SU-DHL-6 (cell line): ENCODE measurements around the gene OVCH1.

Experiments used
- CTCF ChIP-seq: fragments of 200-600 bp; sonication (generic); IDR thresholded peaks from one replicate; pipeline ENCODE4 v1.5.1; 2017; ENCODE audit warnings: antibody characterized with exemption, mild to moderate bottlenecking, low read length, moderate library complexity; ENCODE audit not compliant: insufficient read depth, poor library complexity, severe bottlenecking
- EZH2phosphoT487 ChIP-seq: fragments of 200-600 bp; sonication (generic), shearing (Covaris generic); conservative IDR thresholded peaks from 2 replicates; pipeline ENCODE4 v1.6.1; 2018; ENCODE audit warnings: mild to moderate bottlenecking, antibody characterized with exemption, low read length, moderate library complexity, mixed read lengths

GRCh38 chr12:29518407-29518806 is 20.9 kb upstream of the OVCH1 start:
- TF ChIP-seq CTCF (no peak), EZH2phosphoT487 (no peak)
